ENCODE data around the gene HLA-DMA. TPM values are rescaled to one million over a fixed set of nuclear protein-coding genes. Genes with fewer than 3 reads are reported as not detected.

HLA-DMA gene
- total and polyA plus RNA-seq, 2 of the 13 experiments (the other 11 are each of a cell fraction or from before 2014, with no cell fraction given), result 0.70 to 0.71 TPM

DNA sequence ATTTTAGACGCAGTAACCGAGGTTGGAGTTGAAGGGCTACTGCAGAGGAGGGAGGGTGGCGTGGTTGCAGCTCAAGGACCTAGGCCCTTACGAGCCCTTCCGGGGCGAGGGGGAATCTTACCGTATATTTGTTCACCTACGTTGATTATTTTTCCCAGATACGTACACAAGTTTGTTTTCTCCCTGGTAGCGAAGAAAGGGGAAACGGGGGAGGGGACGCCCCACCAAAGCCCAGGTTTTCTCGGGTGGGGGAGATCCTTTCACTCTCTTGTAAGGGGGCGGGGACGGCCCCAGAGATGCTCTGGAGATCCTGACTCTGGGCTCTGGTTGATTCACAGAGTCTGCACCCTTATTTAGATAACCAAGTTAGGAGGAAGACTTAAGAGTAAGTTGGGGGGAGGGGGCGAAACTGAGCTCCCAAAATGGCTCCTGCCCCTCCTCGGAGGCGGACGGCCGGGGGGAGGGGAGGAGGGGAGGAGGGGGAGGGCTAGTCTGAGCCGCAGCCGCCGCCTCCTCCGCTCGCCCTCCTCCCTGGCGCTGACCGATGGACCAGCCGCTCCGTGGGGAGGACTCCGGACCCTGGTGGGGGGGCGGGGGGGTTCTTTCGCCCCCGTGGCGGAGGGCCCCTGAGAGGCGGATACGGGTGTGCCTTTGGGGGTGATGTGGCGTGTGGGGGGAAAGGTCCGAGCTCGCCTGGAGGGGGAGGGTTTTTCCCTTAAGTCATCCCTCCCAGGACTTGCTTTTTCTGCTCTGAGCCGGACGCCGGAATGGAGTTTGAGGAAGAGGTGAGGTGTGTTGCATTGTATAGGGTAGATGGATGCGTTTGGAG, 17.7 kb upstream of the HLA-DMA start (continued):
- TF ChIP-seq, protein P1, sequence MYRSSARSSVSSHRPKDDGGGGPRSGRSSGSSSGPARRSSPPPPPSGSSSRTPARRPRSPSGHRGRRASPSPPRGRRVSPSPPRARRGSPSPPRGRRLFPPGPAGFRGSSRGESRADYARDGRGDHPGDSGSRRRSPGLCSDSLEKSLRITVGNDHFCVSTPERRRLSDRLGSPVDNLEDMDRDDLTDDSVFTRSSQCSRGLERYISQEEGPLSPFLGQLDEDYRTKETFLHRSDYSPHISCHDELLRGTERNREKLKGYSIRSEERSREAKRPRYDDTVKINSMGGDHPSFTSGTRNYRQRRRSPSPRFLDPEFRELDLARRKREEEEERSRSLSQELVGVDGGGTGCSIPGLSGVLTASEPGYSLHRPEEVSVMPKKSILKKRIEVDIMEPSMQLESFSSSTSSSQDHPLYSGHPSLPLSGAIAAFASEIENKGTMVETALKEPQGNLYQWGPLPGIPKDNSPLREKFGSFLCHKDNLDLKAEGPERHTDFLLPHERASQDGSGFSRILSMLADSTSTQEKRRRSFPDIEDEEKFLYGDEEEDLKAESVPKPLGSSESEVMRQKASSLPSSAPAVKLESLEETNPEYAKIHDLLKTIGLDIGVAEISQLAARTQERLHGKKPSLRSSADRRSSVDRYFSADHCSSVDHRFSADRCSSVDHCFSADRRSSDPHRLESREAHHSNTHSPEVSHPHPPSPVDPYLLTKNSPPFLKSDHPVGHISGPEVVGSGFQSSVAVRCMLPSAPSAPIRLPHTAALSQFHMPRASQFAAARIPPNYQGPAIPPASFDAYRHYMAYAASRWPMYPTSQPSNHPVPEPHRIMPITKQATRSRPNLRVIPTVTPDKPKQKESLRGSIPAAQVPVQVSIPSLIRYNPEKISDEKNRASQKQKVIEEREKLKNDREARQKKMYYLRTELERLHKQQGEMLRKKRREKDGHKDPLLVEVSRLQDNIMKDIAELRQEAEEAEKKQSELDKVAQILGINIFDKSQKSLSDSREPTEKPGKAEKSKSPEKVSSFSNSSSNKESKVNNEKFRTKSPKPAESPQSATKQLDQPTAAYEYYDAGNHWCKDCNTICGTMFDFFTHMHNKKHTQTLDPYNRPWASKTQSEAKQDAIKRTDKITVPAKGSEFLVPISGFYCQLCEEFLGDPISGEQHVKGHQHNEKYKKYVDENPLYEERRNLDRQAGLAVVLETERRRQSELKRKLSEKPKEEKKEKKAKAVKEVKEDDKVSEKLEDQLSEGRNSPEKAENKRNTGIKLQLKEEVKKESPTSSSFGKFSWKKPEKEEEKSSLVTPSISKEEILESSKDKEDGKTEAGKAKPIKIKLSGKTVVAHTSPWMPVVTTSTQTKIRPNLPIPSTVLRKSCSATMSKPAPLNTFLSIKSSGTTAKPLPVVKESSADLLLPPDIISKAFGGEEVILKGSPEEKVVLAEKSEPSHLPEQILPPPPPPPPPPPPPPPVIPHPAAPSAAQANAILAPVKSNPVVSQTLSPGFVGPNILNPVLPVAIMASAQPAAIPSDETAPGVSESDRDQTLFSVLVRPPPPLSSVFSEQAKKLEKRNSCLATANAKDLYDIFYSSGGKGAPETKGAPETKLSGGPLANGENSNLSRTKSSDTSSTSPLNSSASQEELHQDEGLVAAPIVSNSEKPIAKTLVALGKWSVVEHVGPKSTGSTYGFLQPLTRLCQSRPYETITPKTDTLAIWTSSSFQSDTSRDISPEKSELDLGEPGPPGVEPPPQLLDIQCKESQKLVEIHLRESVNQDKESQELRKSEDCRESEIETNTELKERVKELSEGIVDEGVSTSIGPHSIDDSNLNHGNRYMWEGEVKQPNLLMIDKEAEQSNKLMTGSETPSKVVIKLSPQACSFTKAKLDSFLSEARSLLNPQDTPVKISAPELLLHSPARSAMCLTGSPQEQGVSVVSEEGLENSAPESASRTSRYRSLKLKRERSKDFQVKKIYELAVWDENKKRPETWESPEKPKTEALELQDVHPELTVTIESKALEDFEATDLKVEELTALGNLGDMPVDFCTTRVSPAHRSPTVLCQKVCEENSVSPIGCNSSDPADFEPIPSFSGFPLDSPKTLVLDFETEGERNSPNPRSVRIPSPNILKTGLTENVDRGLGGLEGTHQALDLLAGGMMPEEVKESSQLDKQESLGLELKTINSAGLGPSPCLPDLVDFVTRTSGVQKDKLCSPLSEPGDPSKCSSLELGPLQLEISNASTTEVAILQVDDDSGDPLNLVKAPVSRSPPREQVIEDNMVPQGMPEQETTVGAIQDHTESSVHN (CRISPR knock-in tag; IDR thresholded peaks at IDR 0.05), result no peak
- TF ChIP-seq ZNF672 (CRISPR knock-in tag; IDR thresholded peaks at IDR 0.05) (no peak), KLF16 (CRISPR knock-in tag; IDR thresholded peaks at IDR 0.05) (no peak; a peak in 1 of 4 replicates), ZNF24 (IDR thresholded peaks at IDR 0.05) (no peak), HNRNPK (IDR thresholded peaks at IDR 0.05; ENCODE audit: low read depth, low read length, poor library complexity, severe bottlenecking) (peak; percentile 96), HDAC1 (CRISPR knock-in tag; IDR thresholded peaks at IDR 0.05) (no peak; the same call in 1 of the 2 replicates), SALL2 (CRISPR knock-in tag; IDR thresholded peaks at IDR 0.05) (no peak), GATAD1 (CRISPR knock-in tag; IDR thresholded peaks at IDR 0.05) (no peak; the same call in 1 of the 2 replicates), TSC22D2 (CRISPR knock-in tag; IDR thresholded peaks at IDR 0.05; ENCODE audit: borderline replicate concordance) (no peak), FOXA1 (IDR thresholded peaks at IDR 0.05) (no peak), FOXA1 (CRISPR knock-in tag; IDR thresholded peaks at IDR 0.05) (no peak), ZFP36 (IDR thresholded peaks at IDR 0.05; ENCODE audit: borderline replicate concordance, low read depth, low read length, partially characterized antibody) (no peak), SYNCRIP (IDR thresholded peaks at IDR 0.05; ENCODE audit: insufficient read depth, low read depth, low read length) (no peak), EEA1 (CRISPR knock-in tag; IDR thresholded peaks at IDR 0.05; ENCODE audit: borderline replicate concordance) (no peak)
- TF ChIP-seq, protein P2, sequence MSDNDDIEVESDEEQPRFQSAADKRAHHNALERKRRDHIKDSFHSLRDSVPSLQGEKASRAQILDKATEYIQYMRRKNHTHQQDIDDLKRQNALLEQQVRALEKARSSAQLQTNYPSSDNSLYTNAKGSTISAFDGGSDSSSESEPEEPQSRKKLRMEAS (IDR thresholded peaks at IDR 0.05), result no peak
- TF ChIP-seq, protein P3, sequence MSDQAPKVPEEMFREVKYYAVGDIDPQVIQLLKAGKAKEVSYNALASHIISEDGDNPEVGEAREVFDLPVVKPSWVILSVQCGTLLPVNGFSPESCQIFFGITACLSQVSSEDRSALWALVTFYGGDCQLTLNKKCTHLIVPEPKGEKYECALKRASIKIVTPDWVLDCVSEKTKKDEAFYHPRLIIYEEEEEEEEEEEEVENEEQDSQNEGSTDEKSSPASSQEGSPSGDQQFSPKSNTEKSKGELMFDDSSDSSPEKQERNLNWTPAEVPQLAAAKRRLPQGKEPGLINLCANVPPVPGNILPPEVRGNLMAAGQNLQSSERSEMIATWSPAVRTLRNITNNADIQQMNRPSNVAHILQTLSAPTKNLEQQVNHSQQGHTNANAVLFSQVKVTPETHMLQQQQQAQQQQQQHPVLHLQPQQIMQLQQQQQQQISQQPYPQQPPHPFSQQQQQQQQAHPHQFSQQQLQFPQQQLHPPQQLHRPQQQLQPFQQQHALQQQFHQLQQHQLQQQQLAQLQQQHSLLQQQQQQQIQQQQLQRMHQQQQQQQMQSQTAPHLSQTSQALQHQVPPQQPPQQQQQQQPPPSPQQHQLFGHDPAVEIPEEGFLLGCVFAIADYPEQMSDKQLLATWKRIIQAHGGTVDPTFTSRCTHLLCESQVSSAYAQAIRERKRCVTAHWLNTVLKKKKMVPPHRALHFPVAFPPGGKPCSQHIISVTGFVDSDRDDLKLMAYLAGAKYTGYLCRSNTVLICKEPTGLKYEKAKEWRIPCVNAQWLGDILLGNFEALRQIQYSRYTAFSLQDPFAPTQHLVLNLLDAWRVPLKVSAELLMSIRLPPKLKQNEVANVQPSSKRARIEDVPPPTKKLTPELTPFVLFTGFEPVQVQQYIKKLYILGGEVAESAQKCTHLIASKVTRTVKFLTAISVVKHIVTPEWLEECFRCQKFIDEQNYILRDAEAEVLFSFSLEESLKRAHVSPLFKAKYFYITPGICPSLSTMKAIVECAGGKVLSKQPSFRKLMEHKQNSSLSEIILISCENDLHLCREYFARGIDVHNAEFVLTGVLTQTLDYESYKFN (CRISPR knock-in tag; conservative IDR thresholded peaks at IDR 0.05), result peak; percentile 65
